ENCODE data around the gene BNIP3. TPM values are rescaled to one million over a fixed set of nuclear protein-coding genes. Genes with fewer than 3 reads are reported as not detected.

The BNIP3 gene
- total and polyA plus RNA-seq, 2 of the 8 experiments (the other 6 are each of a cell fraction or from before 2014, with no cell fraction given) = 25.8 to 58.9 TPM

- H3K56ac ChIP-seq (replicated peaks; ENCODE audit: insufficient read length, low read depth, low read length) = no peak overlapping the region
- H3K14ac ChIP-seq (ENCODE audit: insufficient read length) = no peak overlapping the region
- H4K5ac ChIP-seq (ENCODE audit: insufficient read length, low read depth, low read length) = no peak overlapping the region
- H2BK15ac ChIP-seq (ENCODE audit: low read length) = no peak overlapping the region
- no peak overlapping the region for H3K27ac ChIP-seq (ENCODE audit: low read depth, low read length)
- H2BK12ac ChIP-seq (ENCODE audit: low read depth, low read length) = no peak overlapping the region
- H2BK120ac ChIP-seq (replicated peaks; ENCODE audit: low read depth, low read length) = no peak overlapping the region
- no peak overlapping the region for H3K4me3 ChIP-seq (ENCODE audit: extremely low read depth in 1 of 4, insufficient read depth in 2 of 4, low read depth in 3 of 4, low read length in 4 of 4)
- no peak overlapping the region for H3K18ac ChIP-seq (ENCODE audit: extremely low read depth, low read length)
- H3K23ac ChIP-seq (ENCODE audit: insufficient read length) = no peak overlapping the region
- no peak overlapping the region for H4K8ac ChIP-seq (ENCODE audit: extremely low read depth, insufficient read depth, low read length)
- no peak for FAIRE-seq
- no peak overlapping the region for H2BK5ac ChIP-seq (ENCODE audit: low read depth, low read length)
- no peaks in the 10 kb centered on the region; a peak in 1 of 4 replicates for H3K9me3 ChIP-seq (ENCODE audit: insufficient read depth in 2 of 2, low read depth in 1 of 2, low read length in 1 of 2)
- POLR2A ChIA-PET (ENCODE audit: partially characterized antibody) = no interaction called here
- CTCF ChIA-PET (ENCODE audit: partially characterized antibody) = interaction anchor here (1.4 kb wide), 2 partner anchors 10 to 90 kb away, joined by 3 to 9 read pairs; no protein-coding TSS in a partner anchor
- H3K79me1 ChIP-seq (ENCODE audit: low read depth, low read length) = peaks cover 36% of the 10 kb centered on the region
- no peak overlapping the region for H2AK5ac ChIP-seq (ENCODE audit: low read depth, low read length)
- DNase-seq (ENCODE audit: low read depth in 1 of 2, low spot score in 2 of 2) = no peak
- peaks cover 21 to 28% of the 10 kb centered on the region in 2 experiments for H4K20me1 ChIP-seq (replicated peaks in 1 of 2; ENCODE audit: control insufficient read depth in 1 of 2, insufficient read depth in 2 of 2, low read length in 2 of 2)
- H3K9ac ChIP-seq (replicated peaks in 1 of 4; ENCODE audit: extremely low read depth in 1 of 4, low read depth in 3 of 4, low read length in 3 of 4) = no peak overlapping the region
- no peak overlapping the region for H2AFZ ChIP-seq (ENCODE audit: low read length)
- no peak overlapping the region for H3K4ac ChIP-seq (replicated peaks; ENCODE audit: insufficient read length, low read depth, low read length)
- H3K36me3 ChIP-seq (ENCODE audit: control insufficient read depth in 2 of 4, insufficient read depth in 4 of 4, low read length in 3 of 4) = peaks cover 0 to 6% (median 2%) of the 10 kb centered on the region in 4 experiments; a peak in 2 of 8 replicates
- H2BK20ac ChIP-seq (ENCODE audit: low read length) = no peak overlapping the region
- H3K4me2 ChIP-seq (ENCODE audit: insufficient read depth in 1 of 2, low read depth in 2 of 2, low read length in 2 of 2) = no peak overlapping the region
- H3K4me1 ChIP-seq (replicated peaks in 1 of 4; ENCODE audit: control insufficient read depth in 3 of 4, insufficient read depth in 4 of 4, low read length in 3 of 4) = peaks cover 0 to 25% (median 9%) of the 10 kb centered on the region in 4 experiments; a peak in 4 of 7 replicates
- H3K23me2 ChIP-seq (ENCODE audit: low read depth, low read length) = no peaks in the 10 kb centered on the region
- 95% methylated on average over 18 of the region's 18 CpGs; no CpG with 5 or more reads in 1 of the 2 experiments for WGBS, 2 experiments (ENCODE audit: extremely low coverage in 1 of 2, insufficient coverage in 1 of 2, insufficient read length in 1 of 2, insufficient replicate concordance in 2 of 2, low coverage in 1 of 2, low lambda C conversion rate in 2 of 2, missing lambda C conversion rate in 1 of 2)
- H3K27me3 ChIP-seq (replicated peaks in 1 of 4; ENCODE audit: control insufficient read depth in 3 of 4, extremely low read depth in 1 of 4, insufficient read depth in 3 of 4, low read length in 3 of 4) = no peaks in the 10 kb centered on the region
- H3K79me2 ChIP-seq (ENCODE audit: control insufficient read depth in 1 of 2, insufficient read depth in 2 of 2, low read length in 2 of 2) = peaks cover 11 to 75% of the 10 kb centered on the region in 2 experiments
- H4K91ac ChIP-seq (replicated peaks; ENCODE audit: insufficient read length, low read length) = no peak overlapping the region
- TF ChIP-seq TAF1 (IDR thresholded peaks at IDR 0.05; ENCODE audit: low read depth, low read length) (no peak), BACH1 (IDR thresholded peaks at IDR 0.05; ENCODE audit: low read length) (no peak), PHF8 (conservative IDR thresholded peaks at IDR 0.05; ENCODE audit: low read depth, low read length) (no peak), CHD2 (IDR thresholded peaks at IDR 0.05; ENCODE audit: low read length) (no peak), KDM1A (IDR thresholded peaks at IDR 0.05; ENCODE audit: borderline replicate concordance, low read length) (no peak), KDM4A (IDR thresholded peaks at IDR 0.05; ENCODE audit: low read depth, low read length, severe bottlenecking) (no peak), SIX5 (IDR thresholded peaks at IDR 0.05; ENCODE audit: low read depth, low read length) (no peak), KDM5A (IDR thresholded peaks at IDR 0.05; ENCODE audit: low read length) (no peak), USF2 (IDR thresholded peaks at IDR 0.05; ENCODE audit: low read length) (no peak)
Observed at GRCh38 chr10:131933016-131933695, 48.6 kb downstream of the BNIP3 start.
